NCI-H524 (cell line): Measurements from ENCODE around the gene FBXO8.
"Not testable (repeated sequence)": the region's sequence is repeated elsewhere in the genome, so short reads cannot be mapped to it uniquely, and the experiment has no call there.

ENCODE experiments used
- DNase-seq, 2 experiments: peaks; one replicate each; lab custom pipeline; 2025; lab: John Stamatoyannopoulos, UW

The FBXO8 gene, protein sequence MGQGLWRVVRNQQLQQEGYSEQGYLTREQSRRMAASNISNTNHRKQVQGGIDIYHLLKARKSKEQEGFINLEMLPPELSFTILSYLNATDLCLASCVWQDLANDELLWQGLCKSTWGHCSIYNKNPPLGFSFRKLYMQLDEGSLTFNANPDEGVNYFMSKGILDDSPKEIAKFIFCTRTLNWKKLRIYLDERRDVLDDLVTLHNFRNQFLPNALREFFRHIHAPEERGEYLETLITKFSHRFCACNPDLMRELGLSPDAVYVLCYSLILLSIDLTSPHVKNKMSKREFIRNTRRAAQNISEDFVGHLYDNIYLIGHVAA

DNA sequence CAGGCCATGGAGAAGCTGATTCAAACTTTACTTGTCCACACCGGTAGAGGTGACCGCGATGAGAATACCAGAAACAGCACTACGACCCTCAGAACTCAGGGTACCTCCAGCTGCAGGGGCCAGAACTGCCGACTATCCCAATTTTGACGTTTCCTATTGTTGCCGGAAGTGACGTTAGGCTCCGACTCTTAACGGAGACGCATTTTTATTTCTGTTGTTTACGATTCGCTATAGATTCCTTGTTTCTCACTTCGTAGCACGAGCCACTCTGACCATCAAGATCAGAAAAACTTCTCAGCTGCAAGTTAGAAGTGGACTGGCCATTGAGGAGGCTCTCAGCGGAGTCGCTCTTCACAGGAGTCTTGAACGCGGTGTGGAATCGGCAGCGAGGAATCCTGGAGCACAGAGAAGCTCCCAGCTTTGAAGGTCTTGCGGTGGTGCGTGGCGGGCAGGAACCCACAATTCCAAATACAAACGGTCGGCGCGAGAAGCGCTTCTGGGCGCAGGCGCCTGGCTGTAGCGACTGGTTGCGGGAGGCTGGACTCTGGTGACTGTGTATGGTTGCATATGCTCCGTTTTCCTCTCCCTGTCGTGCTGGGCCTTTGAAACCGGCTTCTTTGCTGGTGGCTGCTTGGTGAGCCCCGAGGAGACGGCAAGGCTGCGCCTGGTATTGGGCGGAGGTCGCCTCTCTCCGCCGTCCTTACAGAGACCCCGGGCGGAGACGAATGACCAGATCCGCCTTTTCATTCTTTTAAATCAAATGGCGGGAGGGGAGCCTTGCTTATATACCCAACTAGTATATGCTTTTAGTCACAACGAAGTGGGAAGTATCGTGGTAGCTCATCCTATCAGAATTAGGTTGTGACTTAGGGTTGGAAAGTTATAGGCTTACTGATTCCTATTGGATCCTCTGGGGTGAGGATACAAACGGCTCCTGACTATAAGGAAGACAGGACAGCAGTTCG, at the start of gene FBXO8, which contains the start of gene CEP44:
FBXO8 (minus strand) TSS at position 161 of the 965 bp plus-strand sequence. CDS start 20,575 bp downstream, outside the sequence.
CEP44 (plus strand) TSS at position 405 of the 965 bp plus-strand sequence. CDS start 15,211 bp downstream, outside the sequence.
- DNase-seq = peak; percentile 40 to 46

DNA sequence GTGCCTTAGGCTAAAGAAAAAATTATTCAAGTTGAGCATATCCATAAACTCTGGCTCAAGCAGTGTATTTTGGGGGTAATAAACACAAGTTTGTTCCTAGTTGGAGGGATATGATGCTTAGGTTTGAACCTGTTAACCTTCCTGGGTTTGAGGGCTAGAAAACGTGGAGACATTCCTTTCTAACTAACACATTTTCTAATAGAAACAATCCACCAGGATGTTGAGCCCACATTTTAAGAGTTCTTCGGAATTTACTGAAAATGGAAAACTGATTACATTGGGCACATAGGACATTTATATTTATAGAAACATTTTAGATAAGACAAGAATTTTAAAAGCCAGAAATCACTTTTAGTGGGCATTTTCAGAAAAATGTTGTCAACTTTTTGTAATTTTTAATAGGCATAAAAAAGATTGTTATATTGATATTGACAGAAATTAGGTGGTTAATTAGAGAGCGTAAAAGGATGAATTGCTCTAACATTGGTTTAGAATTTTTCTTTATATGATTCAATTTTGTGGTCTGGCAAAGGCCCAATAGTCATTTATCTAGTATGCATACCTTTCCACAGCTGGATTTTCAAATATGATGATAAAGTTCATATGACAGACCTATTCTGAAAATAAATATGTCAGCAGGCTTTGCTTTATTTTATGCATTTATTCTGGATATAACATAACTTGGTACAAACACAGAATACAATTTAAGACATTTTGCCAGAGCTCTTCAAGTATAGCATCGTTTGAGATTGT, 49.5 kb upstream of the FBXO8 start:
- no peak for DNase-seq

DNA sequence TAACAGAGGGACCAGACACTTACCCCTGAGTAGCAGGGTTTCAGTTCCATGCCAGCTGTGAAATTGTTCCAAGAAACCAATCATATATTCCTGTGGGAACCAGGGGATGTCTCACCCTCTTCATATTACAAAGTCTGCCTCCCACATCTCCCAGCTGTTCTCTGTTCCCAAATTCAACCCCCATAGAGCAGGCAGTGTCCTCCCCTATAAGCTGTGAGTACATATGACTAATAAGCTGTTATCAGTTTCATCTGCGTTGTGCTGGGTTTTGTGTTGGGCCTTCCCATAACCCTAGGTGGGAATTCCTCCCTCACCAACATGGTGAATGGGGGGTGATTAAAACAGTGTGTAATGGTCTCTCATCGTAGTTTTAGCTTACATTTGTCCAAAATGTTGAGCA, 41.3 kb upstream of the FBXO8 start:
- DNase-seq = peak in 1 of 2 experiments; percentile 79

DNA sequence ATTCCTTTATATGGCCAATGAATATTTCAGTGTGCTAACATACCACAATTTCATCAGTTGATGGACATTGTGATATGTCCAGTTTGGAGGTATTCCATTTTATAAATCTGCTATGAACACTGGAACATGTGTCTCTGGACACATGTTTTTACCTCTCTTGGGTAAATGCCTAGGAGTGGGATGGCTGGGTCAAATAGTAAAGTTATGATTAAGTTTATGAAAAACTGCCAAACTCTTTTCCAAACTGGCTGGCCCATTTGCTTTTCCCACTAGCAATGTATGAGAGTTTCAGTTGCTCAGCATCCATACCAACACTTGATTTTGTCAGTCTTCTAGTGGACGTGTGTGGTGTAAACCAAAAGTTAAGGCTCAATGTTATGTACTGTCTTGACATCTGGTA, 40.8 kb upstream of the FBXO8 start:
- DNase-seq = no peak

DNA sequence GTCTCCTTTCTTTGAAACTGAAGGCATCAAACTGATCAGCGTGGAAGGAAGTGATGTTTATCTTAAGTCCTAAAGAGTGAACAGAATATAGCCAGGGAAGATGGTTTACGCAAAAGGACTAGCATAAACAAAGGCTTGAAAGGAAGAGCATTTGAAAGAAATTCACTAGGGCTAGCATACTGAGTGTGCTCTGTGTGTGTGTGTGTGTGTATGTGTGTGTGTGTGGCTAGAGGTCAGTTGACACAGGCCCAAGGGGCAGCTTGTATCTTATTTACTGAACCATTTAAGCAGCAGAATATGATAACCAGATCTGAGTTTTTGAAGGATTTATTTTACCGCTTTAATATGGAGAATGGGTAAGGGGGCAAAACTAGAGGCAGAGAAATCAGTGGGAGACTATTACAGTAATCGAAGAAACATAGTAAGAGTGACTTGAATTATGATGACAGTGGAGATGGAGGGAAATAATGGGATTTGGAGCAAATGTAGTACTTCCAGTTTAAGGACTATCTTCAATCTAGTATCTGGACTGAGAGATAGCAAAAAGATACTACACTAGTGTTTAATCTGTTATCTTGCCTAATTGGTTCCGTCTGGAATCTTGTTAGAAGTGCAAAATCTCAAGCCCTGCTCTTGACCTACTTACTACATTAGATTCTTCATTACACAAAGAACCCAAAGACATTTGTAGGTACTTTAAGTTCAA, 37.2 kb upstream of the FBXO8 start:
- no peak for DNase-seq

DNA sequence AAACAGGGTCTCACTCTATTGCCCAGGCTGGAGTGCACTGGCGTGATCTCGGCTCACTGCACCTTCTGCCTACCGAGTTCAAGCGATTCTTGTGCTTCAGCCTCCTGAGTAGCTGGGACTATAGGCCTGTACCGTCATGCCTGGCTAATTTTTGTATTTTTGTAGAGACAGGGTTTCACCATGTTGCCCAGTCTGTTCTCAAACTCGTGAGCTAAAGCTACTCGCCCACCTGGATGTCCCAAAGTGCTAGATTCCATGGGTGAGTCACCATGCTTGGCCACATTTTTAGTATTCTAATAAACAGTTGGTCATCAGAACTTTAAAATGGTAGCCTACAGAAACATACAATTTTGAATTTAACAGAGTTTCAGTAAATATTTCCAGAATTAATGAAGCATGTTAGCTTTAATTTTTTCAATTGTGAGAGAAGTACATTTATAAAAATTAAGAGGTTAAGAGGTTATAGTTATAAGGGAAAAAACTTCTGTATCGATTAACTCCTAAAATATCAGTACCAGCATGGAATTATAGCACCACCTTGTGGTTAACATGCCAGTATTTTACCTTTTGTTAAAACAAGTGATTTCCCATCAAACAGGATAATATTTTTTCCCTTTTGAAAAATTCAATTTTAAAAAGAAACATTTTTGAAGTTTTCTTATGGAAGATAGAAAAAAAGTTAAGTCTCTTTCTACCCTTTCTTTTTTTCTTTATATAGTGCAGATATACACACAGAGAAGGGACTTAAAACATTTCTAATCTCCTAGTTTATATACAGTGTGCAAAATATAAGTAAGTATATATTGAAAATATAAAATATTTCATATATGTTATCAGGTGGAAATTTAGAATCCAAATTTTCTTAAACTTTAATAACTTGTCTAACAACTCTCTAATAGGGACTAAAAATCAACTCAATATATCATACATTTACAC, 35.6 kb upstream of the FBXO8 start:
- DNase-seq = peak in 1 of 2 experiments; percentile 17

DNA sequence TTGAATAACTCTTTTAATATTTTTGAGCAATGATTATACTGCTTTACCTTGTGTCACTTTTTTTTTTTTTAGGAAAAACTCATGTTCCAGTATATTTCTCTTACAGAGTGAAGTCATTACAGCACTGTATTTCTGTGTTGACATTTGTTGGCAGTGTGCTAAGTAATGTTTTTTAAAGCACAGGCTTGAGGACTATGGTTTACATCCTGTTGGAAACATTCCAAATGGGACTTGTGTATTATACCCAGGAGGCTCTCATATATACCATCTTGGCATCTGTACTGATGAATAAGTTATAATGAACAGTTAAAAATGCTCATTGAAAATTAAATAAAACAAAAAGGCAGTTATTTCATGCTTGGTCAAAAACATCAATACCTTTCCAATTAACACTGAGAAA, 34.1 kb upstream of the FBXO8 start:
- peak in 1 of 2 experiments; percentile 10 for DNase-seq

DNA sequence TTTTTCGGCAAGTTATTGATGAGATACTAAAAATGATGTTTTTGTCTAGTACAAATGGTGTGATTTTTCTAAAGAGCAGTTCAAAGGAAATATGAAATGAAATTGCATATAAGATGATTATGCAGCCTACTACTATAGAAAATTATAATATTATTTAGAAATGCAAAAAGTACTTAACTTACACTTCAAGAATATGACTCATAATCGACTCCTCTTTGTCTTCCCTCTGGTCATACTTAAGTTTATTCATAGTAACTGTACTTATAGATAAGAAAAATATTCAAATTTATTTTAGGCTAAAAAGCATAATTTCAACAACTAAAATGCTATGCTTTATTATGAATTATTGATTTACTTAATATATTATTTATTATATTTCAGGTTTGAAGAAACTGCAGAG, 33.5 kb upstream of the FBXO8 start:
- no peak for DNase-seq

DNA sequence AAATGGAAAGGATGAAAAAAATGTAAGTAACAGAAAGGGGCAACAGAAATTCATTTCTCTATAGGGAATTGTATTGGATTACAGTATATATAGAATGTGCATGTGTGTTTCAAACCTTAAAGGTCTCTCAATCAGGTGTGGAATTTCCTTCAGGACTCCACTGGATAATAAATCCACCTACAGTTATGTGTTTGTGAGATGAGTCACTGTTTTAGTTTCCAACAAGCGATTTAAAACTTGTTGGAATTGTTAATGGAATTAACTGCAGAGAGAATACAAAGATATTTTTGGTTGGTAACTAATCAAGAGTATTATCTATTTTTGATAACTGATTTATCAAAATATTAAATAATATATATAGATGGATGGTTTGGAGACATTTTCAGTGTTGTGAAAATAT, 33.1 kb upstream of the FBXO8 start:
- no peak for DNase-seq

DNA sequence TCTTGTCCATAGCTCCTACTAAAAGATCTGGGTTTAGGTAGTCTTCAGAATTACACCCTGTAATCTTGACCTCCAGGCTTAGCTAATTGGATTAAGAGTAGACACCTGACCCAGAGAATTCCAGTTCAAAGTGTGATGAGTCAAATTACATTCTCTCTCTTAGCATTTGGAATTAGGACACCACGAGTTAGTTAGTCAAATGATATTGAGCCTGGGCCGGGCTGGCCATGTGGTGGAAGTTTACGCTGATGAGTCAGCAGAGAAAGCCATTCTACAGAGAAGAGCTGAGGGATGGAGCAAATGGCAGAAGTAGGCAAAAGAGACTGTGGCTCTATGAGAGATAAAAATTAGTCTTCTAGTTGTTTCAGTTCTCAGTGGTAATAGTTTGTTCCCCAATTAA, 31.3 kb upstream of the FBXO8 start:
- DNase-seq = peak in 1 of 2 experiments; percentile 70

DNA sequence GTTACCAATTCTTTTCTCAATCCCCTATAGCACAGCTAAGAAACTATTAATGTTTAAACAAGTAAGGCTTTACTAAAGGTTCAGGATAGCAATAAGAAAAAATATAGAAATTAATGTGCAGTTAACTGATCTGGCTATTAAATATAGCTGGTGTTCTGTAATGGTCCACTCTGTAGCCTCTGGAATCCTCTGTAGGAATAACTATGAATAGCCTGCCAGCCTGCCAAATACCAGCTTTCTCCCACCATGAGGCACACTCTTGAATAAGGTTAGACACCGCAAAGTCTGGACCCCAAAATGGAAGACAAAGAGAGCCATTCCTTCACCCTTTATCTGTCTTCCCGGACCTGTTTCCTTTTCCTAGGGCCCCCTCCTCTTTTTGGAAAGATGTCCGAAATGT, 30.8 kb upstream of the FBXO8 start:
- DNase-seq = no peak

DNA sequence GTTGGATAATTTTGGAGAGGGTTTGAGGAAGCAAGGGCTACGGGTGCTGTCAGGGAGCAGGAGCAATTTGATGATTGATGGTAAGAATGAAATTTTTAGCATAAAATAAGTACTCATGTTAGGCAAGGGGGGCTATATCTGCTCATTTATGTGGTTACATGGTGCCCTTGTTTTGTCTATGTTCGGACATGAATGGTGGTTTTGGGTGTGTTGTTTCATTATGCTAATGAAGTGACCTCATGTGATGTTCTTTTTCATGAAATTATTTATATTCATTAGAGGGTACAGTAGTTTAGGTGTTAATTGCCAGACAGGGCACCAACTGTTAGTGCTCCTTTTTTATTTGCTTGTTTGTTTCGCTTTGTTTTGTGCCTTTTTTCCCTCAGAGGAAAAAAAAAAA, 29.5 kb upstream of the FBXO8 start:
- no peak for DNase-seq

DNA sequence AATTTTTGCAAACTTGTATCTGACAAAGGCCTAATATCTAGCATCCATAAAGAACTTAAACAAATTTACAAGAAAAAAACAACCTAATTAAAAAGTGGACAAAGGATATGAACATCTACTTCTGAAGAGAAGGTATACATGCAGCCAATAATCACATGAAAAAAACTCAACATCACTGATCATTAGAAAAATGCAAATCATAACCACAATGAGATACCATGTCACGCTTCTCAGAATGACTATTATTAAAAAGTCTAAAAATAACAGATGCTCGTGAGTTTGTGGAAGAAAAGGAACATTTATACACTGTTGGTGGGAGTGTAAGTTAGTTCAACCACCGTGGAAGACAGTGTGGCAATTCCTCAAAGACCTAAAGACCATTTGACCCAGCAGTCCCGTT, 24.2 kb upstream of the FBXO8 start:
- no peak for DNase-seq

DNA sequence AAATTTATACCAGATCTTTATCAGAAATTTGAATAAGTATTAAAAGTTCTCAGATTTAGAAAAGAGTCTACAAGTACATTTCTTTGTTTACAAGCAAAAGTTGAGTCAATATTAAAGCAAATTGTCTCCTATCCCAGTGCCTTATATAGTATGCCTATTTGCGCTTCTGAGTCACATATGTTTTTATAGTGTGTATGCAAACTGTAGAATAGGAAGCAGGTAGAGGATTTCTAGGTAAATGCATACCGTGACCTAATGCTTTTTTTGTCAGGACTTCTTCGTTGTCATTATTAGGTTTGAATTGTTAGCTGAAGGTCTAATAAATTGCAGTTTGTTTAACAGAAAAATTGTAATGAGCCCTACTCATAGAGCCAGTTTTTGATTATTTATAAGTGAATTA, 22.5 kb upstream of the FBXO8 start:
- no peak for DNase-seq

DNA sequence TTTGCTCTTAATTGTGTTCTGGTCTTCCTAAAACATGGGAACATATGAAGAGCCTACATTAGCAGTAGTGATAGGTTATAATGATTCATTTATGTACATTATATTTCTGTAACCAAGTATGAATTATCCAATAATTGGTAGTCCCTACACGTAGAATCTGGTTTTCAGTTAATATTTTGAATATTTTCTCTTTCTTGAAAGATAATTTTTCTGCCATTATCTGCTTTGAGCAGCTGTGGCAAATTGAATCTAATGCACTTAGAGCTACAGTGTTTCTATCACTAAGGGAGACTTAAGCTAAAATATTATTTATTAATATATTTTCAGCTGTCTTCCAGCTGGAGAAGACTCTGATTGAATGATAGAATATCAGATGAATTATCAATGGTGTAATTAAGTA, 21.2 kb upstream of the FBXO8 start:
- no peak for DNase-seq

DNA sequence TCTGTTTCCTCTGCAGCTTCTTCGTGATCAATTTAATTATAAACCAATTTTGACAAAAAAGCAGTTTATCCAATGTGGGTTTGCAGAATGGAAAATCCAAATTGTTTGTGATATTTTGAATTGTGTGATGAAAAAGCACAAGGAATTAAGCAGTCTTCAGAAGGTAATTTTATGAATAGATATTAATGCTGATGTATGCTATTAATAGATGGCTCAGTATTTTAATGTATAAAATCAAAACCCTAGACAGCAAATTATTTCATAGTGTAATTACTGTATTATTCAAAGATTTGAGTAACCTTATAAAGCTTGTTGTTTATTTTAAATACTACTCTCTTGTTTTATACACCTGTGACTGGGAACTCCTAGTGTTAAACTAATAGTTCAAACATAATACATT, 20.2 kb upstream of the FBXO8 start:
- DNase-seq = no peak

DNA sequence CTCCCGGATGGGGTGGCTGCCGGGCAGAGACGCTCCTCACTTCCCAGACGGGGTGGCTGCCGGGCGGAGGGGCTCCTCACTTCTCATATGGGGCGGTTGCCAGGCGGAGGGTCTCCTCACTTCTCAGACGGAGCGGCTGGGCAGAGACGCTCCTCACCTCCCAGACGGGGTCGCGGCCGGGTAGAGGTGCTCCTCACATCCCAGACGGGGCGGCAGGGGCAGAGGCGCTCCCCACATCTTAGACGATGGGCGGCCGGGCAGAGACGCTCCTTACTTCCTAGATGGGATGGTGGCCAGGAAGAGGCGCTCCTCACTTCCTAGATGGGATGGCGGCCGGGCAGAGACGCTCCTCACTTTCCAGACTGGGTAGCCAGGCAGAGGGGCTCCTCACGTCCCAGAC, 11.7 kb upstream of the FBXO8 start:
- not testable (repeated sequence) for DNase-seq

DNA sequence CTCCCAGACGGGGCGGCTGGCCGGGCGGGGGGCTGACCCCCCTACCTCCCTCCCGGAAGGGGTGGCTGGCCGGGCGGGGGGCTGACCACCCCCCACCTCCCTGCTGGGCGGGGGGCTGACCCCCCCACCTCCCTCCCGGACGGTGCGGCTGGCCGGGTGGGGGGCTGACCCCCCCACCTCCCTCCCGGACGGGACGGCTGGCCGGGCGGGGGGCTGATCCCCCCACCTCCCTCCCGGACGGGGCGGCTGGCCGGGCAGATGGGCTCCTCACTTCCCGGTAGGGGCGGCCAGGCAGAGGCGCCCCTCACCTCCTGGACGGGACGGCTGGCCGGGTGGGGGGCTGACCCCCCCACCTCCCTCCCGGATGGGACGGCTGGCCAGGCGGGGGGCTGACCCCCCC, 11.2 kb upstream of the FBXO8 start:
- not testable (repeated sequence) for DNase-seq

DNA sequence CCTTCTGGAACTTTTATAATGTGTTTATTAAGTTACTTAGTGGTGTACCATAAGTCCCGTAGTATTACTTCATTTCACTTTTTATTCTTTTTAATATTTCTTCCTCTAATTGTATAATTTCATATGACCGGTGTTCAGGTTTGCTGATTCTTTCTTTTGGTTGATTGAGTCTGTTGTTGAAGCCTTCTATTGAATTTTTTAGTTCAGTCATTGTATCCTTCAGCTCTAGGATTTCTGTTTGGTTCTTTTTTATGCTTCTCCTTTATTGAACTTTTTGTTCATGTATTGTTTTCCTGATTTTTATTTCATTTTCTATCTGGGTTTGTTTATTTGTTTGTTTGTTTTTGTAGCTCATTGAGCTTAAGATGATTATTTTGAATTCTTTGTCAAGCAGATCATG, 9.0 kb upstream of the FBXO8 start:
- DNase-seq = no peak

DNA sequence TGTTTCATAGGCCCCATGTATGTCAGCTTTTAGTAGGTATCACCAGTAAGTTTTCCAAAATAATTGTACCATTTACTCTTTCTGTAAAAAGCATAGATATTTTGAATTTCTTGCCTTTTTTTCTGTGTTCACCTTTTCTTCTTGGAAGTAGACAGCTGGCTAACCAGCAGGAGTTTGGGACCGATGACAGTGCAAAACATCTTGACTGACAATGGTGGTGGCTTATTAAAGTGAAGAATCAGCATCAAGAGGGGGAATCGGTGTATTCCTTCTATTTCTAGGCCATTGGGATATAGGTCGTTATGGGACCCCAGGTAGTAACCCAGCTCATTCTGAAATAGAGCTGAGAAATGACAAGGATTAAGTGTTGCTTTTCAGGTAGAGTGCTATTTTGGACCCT, 3.4 kb upstream of the FBXO8 start:
- peak in 1 of 2 experiments; percentile 21 for DNase-seq
